Measurements from ENCODE around the gene GBX2. TPM values are rescaled to one million over a fixed set of nuclear protein-coding genes. Genes with fewer than 3 reads are reported as not detected.
A peak's percentile ranks its signal among the peaks of the same experiment; 100 is the strongest.

Gene GBX2
- total and polyA plus RNA-seq, 2 donors = 0.02 TPM; not detected in 1

DNA sequence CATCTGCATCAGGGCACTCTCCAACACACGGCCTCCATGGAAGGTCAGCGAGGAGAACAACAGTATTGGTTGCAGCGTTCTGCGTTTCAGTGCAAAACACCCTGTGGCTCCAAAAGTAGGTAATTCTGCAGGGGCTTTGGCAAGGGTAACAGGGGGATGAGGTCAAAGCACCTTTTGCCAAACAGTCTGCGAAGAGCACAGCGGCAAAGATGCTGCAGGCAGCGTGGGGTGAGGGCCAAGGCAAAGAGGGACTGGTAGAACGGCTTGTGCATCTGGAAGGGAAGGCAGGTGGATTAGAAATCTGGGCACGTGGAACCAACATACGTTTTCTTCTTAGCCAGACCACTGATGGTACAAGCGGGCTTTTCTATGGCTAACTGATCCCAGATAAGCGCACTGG is 26.6 kb upstream of the GBX2 start:
- Histone ChIP-seq H3K9me3 (ENCODE audit: control insufficient read depth in 2 of 2, insufficient read depth in 1 of 2, low read length in 1 of 2) (no peaks in the 10 kb centered on the region), H3K36me3 (ENCODE audit: control insufficient read depth in 2 of 2, insufficient read depth in 2 of 2, low read length in 1 of 2) (no peaks in the 10 kb centered on the region), H3K4me3 (ENCODE audit: low read length in 2 of 2) (no peak overlapping the region), H3K27ac (ENCODE audit: low read depth in 1 of 2, low read length in 1 of 2) (no peak overlapping the region), H3K27me3 (ENCODE audit: control insufficient read depth in 2 of 2, insufficient read depth in 1 of 2, low read length in 1 of 2) (no peaks in the 10 kb centered on the region), H3K4me1 (ENCODE audit: control insufficient read depth in 2 of 2, insufficient read depth in 2 of 2, low read length in 2 of 2) (no peaks in the 10 kb centered on the region)
- DNase-seq (ENCODE audit: low read depth in 6 of 9, low spot score in 9 of 9) = no peak
- 85% methylated on average over 12 of the region's 12 CpGs for WGBS

DNA sequence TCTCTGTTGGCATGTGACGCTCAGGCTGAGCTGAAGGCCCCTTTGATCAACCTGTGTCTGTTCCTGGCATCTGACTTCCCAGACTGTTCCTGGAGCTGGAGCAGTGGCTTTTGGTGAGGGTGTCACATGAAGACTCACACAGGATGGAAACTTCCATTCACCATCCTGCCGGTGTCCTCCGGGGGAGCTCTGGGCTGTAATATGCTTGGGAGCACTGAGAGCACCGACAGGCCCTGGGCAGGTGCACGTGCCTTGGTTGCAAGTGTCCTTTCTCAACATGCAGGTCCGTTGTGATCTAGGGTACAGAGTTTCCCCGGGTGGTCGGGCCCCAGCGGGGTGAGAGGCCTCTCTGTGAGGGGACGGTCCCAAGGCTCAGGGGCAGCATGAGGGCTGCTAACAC is 24.8 kb upstream of the GBX2 start:
- no peaks in the 10 kb centered on the region for H3K27me3 ChIP-seq (ENCODE audit: control insufficient read depth in 2 of 2, insufficient read depth in 1 of 2, low read length in 1 of 2)
- no peak overlapping the region for H3K27ac ChIP-seq (ENCODE audit: low read depth in 1 of 2, low read length in 1 of 2)
- no peak overlapping the region for H3K4me3 ChIP-seq (ENCODE audit: low read length in 2 of 2)
- no peak for DNase-seq (ENCODE audit: low read depth in 6 of 9, low spot score in 9 of 9)
- H3K9me3 ChIP-seq (ENCODE audit: control insufficient read depth in 2 of 2, insufficient read depth in 1 of 2, low read length in 1 of 2) = no peaks in the 10 kb centered on the region
- 87% methylated on average over 10 of the region's 10 CpGs for WGBS
- no peaks in the 10 kb centered on the region for H3K4me1 ChIP-seq (ENCODE audit: control insufficient read depth in 2 of 2, insufficient read depth in 2 of 2, low read length in 2 of 2)
- no peaks in the 10 kb centered on the region for H3K36me3 ChIP-seq (ENCODE audit: control insufficient read depth in 2 of 2, insufficient read depth in 2 of 2, low read length in 1 of 2)

DNA sequence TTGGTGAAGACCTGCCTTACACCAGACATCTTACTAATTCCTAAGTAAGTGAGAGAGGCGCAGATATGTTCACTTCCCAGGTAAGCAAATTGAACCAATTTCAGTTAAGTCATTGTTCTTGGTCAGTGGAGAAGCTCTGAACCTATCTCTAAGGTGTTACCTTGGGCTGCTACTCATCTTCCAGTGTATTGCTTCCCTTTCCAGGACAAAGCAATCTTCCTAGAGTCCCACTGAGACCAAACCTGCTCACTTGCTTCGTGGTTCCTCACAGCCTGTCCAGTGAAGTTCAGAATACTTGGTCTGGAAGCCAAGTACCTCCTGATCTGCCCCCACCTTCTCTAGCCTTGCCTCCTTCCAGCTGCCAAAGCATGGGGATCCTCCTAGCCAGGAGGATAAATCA is 22.5 kb upstream of the GBX2 start:
- Histone ChIP-seq H3K9me3 (ENCODE audit: control insufficient read depth in 2 of 2, insufficient read depth in 1 of 2, low read length in 1 of 2) (no peaks in the 10 kb centered on the region), H3K36me3 (ENCODE audit: control insufficient read depth in 2 of 2, insufficient read depth in 2 of 2, low read length in 1 of 2) (no peaks in the 10 kb centered on the region), H3K27me3 (ENCODE audit: control insufficient read depth in 2 of 2, insufficient read depth in 1 of 2, low read length in 1 of 2) (no peaks in the 10 kb centered on the region), H3K4me1 (ENCODE audit: control insufficient read depth in 2 of 2, insufficient read depth in 2 of 2, low read length in 2 of 2) (no peaks in the 10 kb centered on the region), H3K4me3 (ENCODE audit: low read length in 2 of 2) (no peak overlapping the region), H3K27ac (ENCODE audit: low read depth in 1 of 2, low read length in 1 of 2) (no peak overlapping the region)
- WGBS = 93% methylated on average over 2 of the region's 2 CpGs
- DNase-seq (ENCODE audit: low read depth in 6 of 9, low spot score in 9 of 9) = no peak

DNA sequence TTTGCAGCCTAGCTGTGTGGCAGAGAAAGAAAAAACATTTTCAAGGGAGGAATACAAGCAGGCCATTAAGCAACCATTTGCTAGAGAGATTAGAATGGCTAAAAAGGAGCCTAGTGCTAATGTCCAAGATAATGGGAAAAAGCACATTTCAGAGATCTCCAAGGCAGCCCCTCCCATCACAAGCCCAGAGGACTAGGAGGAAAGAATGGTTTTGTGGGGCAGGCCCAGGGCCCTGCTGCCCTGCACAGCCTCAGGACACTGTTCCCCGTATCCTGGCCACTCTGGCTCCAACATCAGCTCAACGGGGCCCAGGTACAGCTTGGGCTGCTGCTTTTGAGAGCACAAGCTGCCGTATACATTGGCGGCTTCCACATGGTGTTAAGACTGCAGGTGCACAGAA is 16.5 kb upstream of the GBX2 start:
- H3K9me3 ChIP-seq (ENCODE audit: control insufficient read depth in 2 of 2, insufficient read depth in 1 of 2, low read length in 1 of 2) = no peaks in the 10 kb centered on the region
- no peak overlapping the region for H3K4me3 ChIP-seq (ENCODE audit: low read length in 2 of 2)
- 93% methylated on average over 4 of the region's 4 CpGs for WGBS
- no peaks in the 10 kb centered on the region for H3K4me1 ChIP-seq (ENCODE audit: control insufficient read depth in 2 of 2, insufficient read depth in 2 of 2, low read length in 2 of 2)
- no peak for DNase-seq (ENCODE audit: low read depth in 6 of 9, low spot score in 9 of 9)
- no peak overlapping the region for H3K27ac ChIP-seq (ENCODE audit: low read depth in 1 of 2, low read length in 1 of 2)
- H3K36me3 ChIP-seq (ENCODE audit: control insufficient read depth in 2 of 2, insufficient read depth in 2 of 2, low read length in 1 of 2) = no peaks in the 10 kb centered on the region
- H3K27me3 ChIP-seq (ENCODE audit: control insufficient read depth in 2 of 2, insufficient read depth in 1 of 2, low read length in 1 of 2) = peaks cover 15 to 20% of the 10 kb centered on the region in 2 donors

DNA sequence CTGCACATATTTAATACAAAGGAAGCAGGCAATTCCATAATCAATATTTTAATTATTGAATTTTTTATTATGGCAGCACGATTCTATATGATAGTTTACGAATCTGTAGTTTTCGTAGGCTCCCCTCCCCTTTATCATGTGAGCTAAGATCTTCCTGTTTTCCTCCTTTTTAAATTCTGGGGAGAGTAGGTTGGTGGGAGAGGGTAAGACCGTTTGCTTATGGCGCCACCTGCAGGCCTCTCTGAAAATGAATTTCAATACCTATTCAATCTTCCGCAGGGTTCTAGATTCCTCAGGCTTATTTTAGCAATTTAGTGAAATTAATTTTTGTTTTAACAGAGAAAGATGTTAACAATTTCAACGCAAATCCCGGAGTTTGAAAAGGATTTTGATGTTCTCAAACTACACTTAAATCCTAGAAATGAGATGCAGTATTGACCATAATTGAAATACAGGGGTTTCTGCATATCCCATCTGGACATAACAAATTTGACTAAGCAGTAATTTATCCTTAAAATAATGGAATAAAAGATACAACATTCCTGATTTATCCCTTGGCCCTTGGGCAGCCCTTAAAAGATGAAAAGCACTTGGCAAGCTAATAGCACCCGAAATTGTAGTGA is 12.8 kb upstream of the GBX2 start:
- Histone ChIP-seq H3K27ac (ENCODE audit: low read depth in 1 of 2, low read length in 1 of 2) (no peak overlapping the region), H3K9me3 (ENCODE audit: control insufficient read depth in 2 of 2, insufficient read depth in 1 of 2, low read length in 1 of 2) (peaks cover 0 to 4% of the 10 kb centered on the region in 2 donors), H3K4me1 (ENCODE audit: control insufficient read depth in 2 of 2, insufficient read depth in 2 of 2, low read length in 2 of 2) (peaks cover 0 to 5% of the 10 kb centered on the region in 2 donors), H3K4me3 (ENCODE audit: low read length in 2 of 2) (no peak overlapping the region), H3K36me3 (ENCODE audit: control insufficient read depth in 2 of 2, insufficient read depth in 2 of 2, low read length in 1 of 2) (no peaks in the 10 kb centered on the region), H3K27me3 (ENCODE audit: control insufficient read depth in 2 of 2, insufficient read depth in 1 of 2, low read length in 1 of 2) (peaks cover 48 to 58% of the 10 kb centered on the region in 2 donors)
- DNase-seq (ENCODE audit: low read depth in 6 of 9, low spot score in 9 of 9) = peak in 4 of 9 donors; percentile 6 to 40 (median 20)
- 15% methylated on average over 9 of the region's 9 CpGs for WGBS

DNA sequence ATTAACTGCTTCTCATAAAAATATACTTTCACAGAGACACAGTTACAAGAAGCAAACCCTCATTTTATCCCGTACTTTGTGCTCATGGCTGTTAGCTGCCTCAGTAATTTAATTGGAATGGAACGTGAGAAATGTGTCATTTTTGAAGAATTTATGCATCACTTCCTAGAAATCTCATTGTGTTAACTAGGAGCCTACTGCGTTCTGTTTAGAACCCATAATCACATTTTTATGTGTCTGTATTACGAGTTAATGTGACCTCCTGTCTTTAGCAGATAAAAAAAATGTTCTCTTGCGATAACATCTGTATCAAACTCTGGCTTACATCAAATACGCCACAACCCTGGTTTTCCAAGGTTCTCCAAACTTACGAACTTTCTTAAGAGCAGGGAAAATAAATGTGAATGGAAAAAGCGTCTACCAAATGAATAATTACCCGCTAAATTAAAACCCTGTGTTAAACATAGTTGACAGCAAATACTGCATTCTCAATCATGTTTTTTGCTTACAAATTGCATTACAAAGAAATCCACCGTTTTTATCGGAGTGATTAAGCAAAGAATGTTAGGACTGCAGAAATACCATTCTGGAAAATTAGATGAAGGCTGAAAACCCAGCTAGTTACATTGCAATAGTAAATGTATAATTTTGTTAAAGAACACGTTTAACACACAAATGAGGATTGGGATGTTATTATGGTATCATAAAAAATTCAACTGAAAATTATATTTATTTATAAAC is 12.1 kb upstream of the GBX2 start:
- H3K27me3 ChIP-seq (ENCODE audit: control insufficient read depth in 2 of 2, insufficient read depth in 1 of 2, low read length in 1 of 2) = peaks cover 54 to 65% of the 10 kb centered on the region in 2 donors
- H3K27ac ChIP-seq (ENCODE audit: low read depth in 1 of 2, low read length in 1 of 2) = no peak overlapping the region
- no peak overlapping the region for H3K4me3 ChIP-seq (ENCODE audit: low read length in 2 of 2)
- H3K4me1 ChIP-seq (ENCODE audit: control insufficient read depth in 2 of 2, insufficient read depth in 2 of 2, low read length in 2 of 2) = peaks cover 0 to 5% of the 10 kb centered on the region in 2 donors
- H3K9me3 ChIP-seq (ENCODE audit: control insufficient read depth in 2 of 2, insufficient read depth in 1 of 2, low read length in 1 of 2) = peaks cover 0 to 4% of the 10 kb centered on the region in 2 donors
- WGBS = 33% methylated on average over 12 of the region's 12 CpGs
- H3K36me3 ChIP-seq (ENCODE audit: control insufficient read depth in 2 of 2, insufficient read depth in 2 of 2, low read length in 1 of 2) = no peaks in the 10 kb centered on the region
- DNase-seq (ENCODE audit: low read depth in 6 of 9, low spot score in 9 of 9) = no peak

DNA sequence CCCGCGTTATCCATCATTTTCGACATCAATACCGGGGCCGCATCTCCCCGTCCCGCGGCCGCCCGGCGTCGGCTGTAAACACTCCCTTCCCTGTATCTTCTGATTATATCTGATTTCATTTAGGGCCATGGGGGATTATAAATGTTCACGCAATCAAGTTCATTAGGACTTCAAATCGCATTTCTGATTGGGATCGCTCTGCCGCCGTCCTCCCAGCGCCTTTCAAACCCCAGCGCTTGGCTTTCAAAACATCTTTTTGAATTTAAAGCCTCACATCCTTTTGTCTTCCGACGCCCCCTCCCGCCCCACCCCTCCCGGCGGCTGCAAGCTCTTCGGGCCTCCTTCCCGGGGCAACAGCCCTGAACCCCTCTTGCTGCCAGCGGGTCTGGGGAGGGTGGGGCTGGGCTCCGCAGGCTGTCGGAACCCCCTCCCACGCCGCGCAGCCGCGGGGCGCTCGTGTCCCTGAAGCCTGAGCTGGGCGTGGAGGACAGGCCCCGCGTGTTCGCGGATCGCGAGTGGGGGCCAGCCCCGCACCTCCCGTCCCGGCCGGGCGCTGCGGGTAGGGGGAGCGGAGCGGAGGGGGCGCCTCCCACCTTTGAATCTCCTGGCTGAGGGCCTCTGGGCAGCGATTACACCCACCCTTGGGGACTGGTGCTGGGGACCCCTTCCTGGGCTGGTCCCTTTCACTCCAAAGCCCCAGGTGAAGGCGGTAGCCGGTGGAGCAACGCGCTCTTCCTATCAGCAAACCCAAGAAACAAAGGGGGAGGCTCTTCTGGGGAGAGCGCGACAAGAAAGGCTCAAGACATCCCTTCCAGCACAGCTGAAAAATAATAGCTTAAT is 11.3 kb upstream of the GBX2 start:
- H3K36me3 ChIP-seq (ENCODE audit: control insufficient read depth in 2 of 2, insufficient read depth in 2 of 2, low read length in 1 of 2) = no peaks in the 10 kb centered on the region
- H3K4me1 ChIP-seq (ENCODE audit: control insufficient read depth in 2 of 2, insufficient read depth in 2 of 2, low read length in 2 of 2) = peaks cover 0 to 5% of the 10 kb centered on the region in 2 donors
- no peak overlapping the region for H3K27ac ChIP-seq (ENCODE audit: low read depth in 1 of 2, low read length in 1 of 2)
- WGBS = 10% methylated on average over 59 of the region's 59 CpGs
- peaks cover 0 to 4% of the 10 kb centered on the region in 2 donors for H3K9me3 ChIP-seq (ENCODE audit: control insufficient read depth in 2 of 2, insufficient read depth in 1 of 2, low read length in 1 of 2)
- DNase-seq (ENCODE audit: low read depth in 6 of 9, low spot score in 9 of 9) = no peak
- no peak overlapping the region for H3K4me3 ChIP-seq (ENCODE audit: low read length in 2 of 2)
- H3K27me3 ChIP-seq (ENCODE audit: control insufficient read depth in 2 of 2, insufficient read depth in 1 of 2, low read length in 1 of 2) = peaks cover 62 to 73% of the 10 kb centered on the region in 2 donors

DNA sequence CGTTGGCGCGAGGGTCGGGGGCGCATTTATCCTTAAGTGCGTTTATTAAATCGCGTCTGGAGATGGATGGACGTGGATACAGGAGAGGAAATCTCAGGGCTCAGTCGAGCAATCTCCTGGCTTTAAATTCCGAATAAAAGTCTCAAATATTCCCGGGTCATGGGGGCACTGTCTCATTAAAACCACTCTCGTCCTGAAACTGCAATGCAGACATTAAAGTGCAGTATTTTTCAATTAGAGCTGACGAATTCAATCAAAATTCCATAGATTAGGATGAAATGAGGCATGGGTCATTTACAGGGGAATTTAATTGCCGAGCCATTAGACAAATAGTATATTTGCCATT is 10.7 kb upstream of the GBX2 start:
- H3K9me3 ChIP-seq (ENCODE audit: control insufficient read depth in 2 of 2, insufficient read depth in 1 of 2, low read length in 1 of 2) = peaks cover 0 to 4% of the 10 kb centered on the region in 2 donors
- H3K27ac ChIP-seq (ENCODE audit: low read depth in 1 of 2, low read length in 1 of 2) = no peak overlapping the region
- H3K27me3 ChIP-seq (ENCODE audit: control insufficient read depth in 2 of 2, insufficient read depth in 1 of 2, low read length in 1 of 2) = peaks cover 67 to 79% of the 10 kb centered on the region in 2 donors
- no peaks in the 10 kb centered on the region for H3K36me3 ChIP-seq (ENCODE audit: control insufficient read depth in 2 of 2, insufficient read depth in 2 of 2, low read length in 1 of 2)
- H3K4me1 ChIP-seq (ENCODE audit: control insufficient read depth in 2 of 2, insufficient read depth in 2 of 2, low read length in 2 of 2) = peaks cover 0 to 5% of the 10 kb centered on the region in 2 donors
- no peak overlapping the region for H3K4me3 ChIP-seq (ENCODE audit: low read length in 2 of 2)
- 11% methylated on average over 15 of the region's 15 CpGs for WGBS
- DNase-seq (ENCODE audit: low read depth in 6 of 9, low spot score in 9 of 9) = no peak
